Measurements from ENCODE around the gene RPUSD1. TPM values are rescaled to one million over a fixed set of nuclear protein-coding genes. Genes with fewer than 3 reads are reported as not detected.
A peak's percentile ranks its signal among the peaks of the same experiment; 100 is the strongest.
"Not testable (repeated sequence)": the region's sequence is repeated elsewhere in the genome, so short reads cannot be mapped to it uniquely, and the experiment has no call there.

Gene RPUSD1
- total RNA-seq, 1 donor from 2014 or later, result 23.7 TPM

GRCh38 chr16:777826-778225 lies 10.4 kb downstream of the RPUSD1 start:
- Mint-ChIP-seq H3K27me3 (peaks cover 10% of the 10 kb centered on the region), H3K4me1 (ENCODE audit: unreplicated experiment) (peaks cover 4% of the 10 kb centered on the region), H3K36me3 (no peaks in the 10 kb centered on the region), H3K4me3 (no peak overlapping the region), H3K27ac (peak overlapping the region; percentile 62), H3K9me3 (no peaks in the 10 kb centered on the region)
- no peak for TF ChIP-seq CTCF (conservative IDR thresholded peaks at IDR 0.05)
- DNase-seq (ENCODE audit: extremely low spot score, unreplicated experiment), result no peak

DNA sequence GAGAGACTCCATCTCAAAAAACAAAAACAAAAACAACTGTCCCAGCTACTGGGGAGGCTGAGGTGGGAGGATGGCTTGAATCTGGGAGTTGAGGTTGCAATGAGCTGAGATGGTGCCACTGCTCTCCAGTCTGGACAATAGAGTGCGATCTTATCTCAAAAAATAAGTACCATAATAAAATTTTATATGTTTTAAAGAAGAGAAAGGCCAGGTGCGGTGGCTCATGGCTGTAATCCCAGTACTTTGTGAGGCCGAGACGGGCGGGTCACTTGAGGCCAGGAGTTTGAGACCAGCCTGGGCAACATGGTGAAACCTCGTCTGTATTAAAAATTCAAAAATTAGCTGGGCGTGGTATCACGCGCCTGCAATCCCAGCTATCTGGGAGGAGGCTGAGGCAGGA lies 11.4 kb downstream of the RPUSD1 start:
- Mint-ChIP-seq H3K27ac (no peak overlapping the region), H3K27me3 (peaks cover 10% of the 10 kb centered on the region), H3K36me3 (no peaks in the 10 kb centered on the region), H3K4me3 (no peak overlapping the region), H3K4me1 (ENCODE audit: unreplicated experiment) (peaks cover 4% of the 10 kb centered on the region), H3K9me3 (no peaks in the 10 kb centered on the region)
- TF ChIP-seq CTCF (conservative IDR thresholded peaks at IDR 0.05), result no peak
- DNase-seq (ENCODE audit: extremely low spot score, unreplicated experiment), result no peak

GRCh38 chr16:776298-776697 lies 11.9 kb downstream of the RPUSD1 start:
- H3K27me3 Mint-ChIP-seq; H3K27ac Mint-ChIP-seq; H3K4me3 Mint-ChIP-seq; H3K9me3 Mint-ChIP-seq; DNase-seq (ENCODE audit: extremely low spot score, unreplicated experiment); H3K4me1 Mint-ChIP-seq (ENCODE audit: unreplicated experiment); H3K36me3 Mint-ChIP-seq: not testable (repeated sequence)

DNA sequence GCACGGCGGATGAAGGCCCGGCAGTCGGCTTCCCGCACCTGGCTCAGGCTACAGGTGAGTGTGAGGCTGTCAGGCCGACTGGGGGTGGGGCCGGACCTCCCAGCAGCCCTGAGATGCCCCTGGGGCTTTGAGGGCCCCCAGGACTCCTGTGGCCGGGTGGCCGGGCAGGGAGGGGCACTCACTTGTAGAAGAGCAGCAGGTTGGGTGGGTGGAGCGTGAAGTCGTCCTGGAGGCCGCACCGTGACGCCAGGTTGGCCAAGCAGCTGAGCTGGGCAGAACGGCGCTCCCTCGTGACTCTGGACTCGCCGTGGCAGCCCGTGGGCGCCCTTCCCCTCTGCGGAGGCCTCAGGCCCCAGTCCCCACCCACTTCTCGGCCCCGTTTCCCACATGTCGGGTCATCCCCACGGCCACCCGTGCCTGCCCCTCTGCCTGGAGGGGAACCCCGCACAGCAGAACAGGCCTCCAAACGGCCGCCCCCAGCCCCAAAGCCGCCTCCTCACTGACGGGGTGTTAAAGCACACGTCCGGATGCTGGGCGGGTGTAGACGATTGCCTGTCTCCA lies 12.9 kb downstream of the RPUSD1 start:
- Mint-ChIP-seq H3K36me3 (no peaks in the 10 kb centered on the region), H3K4me1 (ENCODE audit: unreplicated experiment) (peaks cover 4% of the 10 kb centered on the region), H3K27ac (no peak overlapping the region), H3K27me3 (peaks cover 6% of the 10 kb centered on the region), H3K4me3 (no peak overlapping the region), H3K9me3 (no peaks in the 10 kb centered on the region)
- no peak for DNase-seq (ENCODE audit: extremely low spot score, unreplicated experiment)
- no peak for TF ChIP-seq CTCF (conservative IDR thresholded peaks at IDR 0.05)

DNA sequence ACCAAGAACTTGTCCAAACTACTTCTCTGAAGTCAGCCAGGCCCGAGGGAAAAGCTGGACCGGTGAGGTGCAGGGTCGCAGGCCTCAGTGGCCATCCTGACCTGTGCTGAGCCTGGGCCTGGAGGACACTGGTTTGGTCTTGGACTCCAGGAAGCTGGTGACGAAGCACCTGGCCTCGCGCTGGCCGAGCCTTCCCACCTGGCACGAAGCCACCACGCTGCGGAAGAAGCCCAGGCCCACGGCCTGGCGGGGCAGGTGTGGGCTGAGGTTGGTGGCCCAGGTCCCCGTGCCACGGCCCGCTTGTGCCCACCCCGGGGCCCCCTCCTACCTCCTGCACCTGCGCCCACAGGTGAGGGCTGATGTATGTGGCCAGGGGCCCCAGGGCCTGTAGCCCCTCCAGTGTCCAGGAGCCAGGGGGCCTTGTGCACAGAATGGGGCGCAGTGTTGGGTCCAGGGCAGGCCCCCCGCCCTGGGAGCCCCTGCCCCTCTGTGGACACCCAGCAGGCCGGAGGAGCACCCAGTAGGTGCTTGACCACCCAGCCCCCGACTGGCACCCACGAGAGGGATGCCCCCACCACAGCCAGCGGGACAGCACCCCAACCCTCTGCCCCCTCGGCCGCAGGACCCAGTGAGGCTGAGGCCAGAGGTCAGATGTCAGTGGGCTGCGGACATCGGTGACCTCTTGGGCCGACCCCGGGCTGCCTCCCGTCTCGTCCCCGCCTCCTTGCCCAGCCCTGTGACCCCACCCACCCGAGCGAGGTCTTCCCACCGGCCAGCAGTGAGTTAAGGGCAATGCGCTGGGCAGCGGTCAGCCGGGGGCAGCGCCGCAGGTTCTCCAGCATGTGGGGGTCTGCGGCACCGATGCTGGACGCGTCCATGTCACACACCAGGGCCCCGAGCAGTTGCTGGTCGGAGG lies 13.8 kb downstream of the RPUSD1 start:
- Mint-ChIP-seq H3K4me1 (ENCODE audit: unreplicated experiment) (peaks cover 4% of the 10 kb centered on the region), H3K4me3 (no peak overlapping the region), H3K36me3 (no peaks in the 10 kb centered on the region), H3K27ac (no peak overlapping the region), H3K9me3 (no peaks in the 10 kb centered on the region), H3K27me3 (peaks cover 5% of the 10 kb centered on the region)
- no peak for DNase-seq (ENCODE audit: extremely low spot score, unreplicated experiment)
- no peak for TF ChIP-seq CTCF (conservative IDR thresholded peaks at IDR 0.05)

DNA sequence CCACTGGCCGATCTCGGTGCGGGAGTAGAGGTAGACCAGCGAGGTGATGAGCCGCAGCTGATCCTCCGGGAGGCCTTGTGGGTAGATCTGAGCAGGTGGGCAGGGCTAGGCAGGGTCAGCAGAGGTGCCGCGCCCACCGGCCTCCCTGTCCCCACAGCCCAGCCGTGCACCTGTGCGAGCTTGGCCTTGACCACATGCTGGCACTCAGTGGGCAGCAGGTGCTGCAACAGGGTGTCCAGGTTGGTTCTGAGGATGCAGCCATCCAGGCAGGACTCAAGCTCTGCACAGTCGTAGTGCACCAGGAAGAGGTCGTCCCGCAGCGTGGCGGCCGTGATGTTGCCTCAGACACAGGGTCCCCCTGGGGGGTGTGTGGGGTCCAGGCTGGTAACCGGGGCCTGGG lies 15.2 kb downstream of the RPUSD1 start:
- peaks cover 4% of the 10 kb centered on the region for H3K4me1 Mint-ChIP-seq (ENCODE audit: unreplicated experiment)
- no peaks in the 10 kb centered on the region for H3K9me3 Mint-ChIP-seq
- no peak for DNase-seq (ENCODE audit: extremely low spot score, unreplicated experiment)
- TF ChIP-seq CTCF (conservative IDR thresholded peaks at IDR 0.05), result no peak
- no peak overlapping the region for H3K4me3 Mint-ChIP-seq
- H3K36me3 Mint-ChIP-seq, result no peaks in the 10 kb centered on the region
- H3K27me3 Mint-ChIP-seq, result peaks cover 5% of the 10 kb centered on the region
- H3K27ac Mint-ChIP-seq, result no peak overlapping the region

Data from type B pancreatic cell (in vitro differentiated cells).